Aorta (tissue), 5 donors: ENCODE data around the gene AKR1E2. TPM values are rescaled to one million over a fixed set of nuclear protein-coding genes. Genes with fewer than 3 reads are reported as not detected.

Experiments used
- ATAC-seq: fragments of 200-7000 bp; cut with Tn5 transposase; one replicate; pipeline ENCODE4 v1.9.1; 2022; ENCODE audit warnings: moderate library complexity; ENCODE audit not compliant: low FRiP score
- DNase-seq, 2 donors: peaks; one replicate each; pipeline ENCODE4 v3.0.0-alpha.2; 2020
- H3K27ac ChIP-seq, 2 donors: one replicate each; pipeline ENCODE4 v1.5.1; 2013; ENCODE audit warnings: low read length in 2 of 2, mild to moderate bottlenecking in 2 of 2, moderate library complexity in 2 of 2, control low read depth in 1 of 2, inconsistent platforms in 1 of 2, low read depth in 1 of 2
- H3K27me3 ChIP-seq, 2 donors: one replicate each; pipeline ENCODE4 v1.6.1; 2013; ENCODE audit warnings: control low read depth in 1 of 2, low read length in 1 of 2, mild to moderate bottlenecking in 1 of 2, moderate library complexity in 1 of 2; ENCODE audit not compliant: insufficient read depth in 2 of 2, control insufficient read depth in 1 of 2
- H3K36me3 ChIP-seq, 2 donors: one replicate each; pipeline ENCODE4 v1.6.1; 2013; ENCODE audit warnings: control low read depth in 1 of 2, low read length in 1 of 2, mild to moderate bottlenecking in 1 of 2; ENCODE audit not compliant: insufficient read depth in 2 of 2, control insufficient read depth in 1 of 2
- H3K4me1 ChIP-seq, 2 donors: one replicate each; pipeline ENCODE4 v1.6.1; 2013; ENCODE audit warnings: low read length in 2 of 2, control low read depth in 1 of 2, mild to moderate bottlenecking in 1 of 2, moderate library complexity in 1 of 2; ENCODE audit not compliant: insufficient read depth in 2 of 2, control insufficient read depth in 1 of 2
- H3K4me3 ChIP-seq, 2 donors: one replicate each; pipeline ENCODE4 v1.5.1; 2013; ENCODE audit warnings: low read length in 2 of 2, control low read depth in 1 of 2, mild to moderate bottlenecking in 1 of 2
- H3K9me3 ChIP-seq: one replicate; pipeline ENCODE4 v1.6.1; 2013; ENCODE audit warnings: mild to moderate bottlenecking, low read length; ENCODE audit not compliant: control insufficient read depth
- WGBS, 2 donors: extraction: QIAGEN DNeasy Blood & Tissue Kit; methylation state at CpG; one replicate each; pipeline ENCODE4 v1.1.7; 2013; 5-methylcytosine and 5-hydroxymethylcytosine counted together
- intact Hi-C, 2 donors: fragments of 100-400 bp; cut with DNase I; formaldehyde crosslinking; loops; one replicate each; pipeline versions ENCODE4 v1.14.2 to v1.15.0; 2022
- polyA plus RNA-seq, 2 donors: library from polyadenylated mRNA; stranded (reverse); fragments of 200-250 nt; gene quantifications; one replicate each; pipeline ENCODE4 v1.2.3, GENCODE V29; 2013
- total RNA-seq, 2 donors: library from RNA; stranded (reverse); fragmentation: NEBNext Ultra II Directional; extraction: Animal tissue kit (Norgen Biotek cat#: 25700); gene quantifications; one replicate each; pipeline ENCODE4 v1.2.1, GENCODE V29; 2021
- donor health status: healthy with polysubstance abuse.
- donor health status: Bipolar disorder and iron deficiency.
- donor health status: DM: no; HTN: no; CAD: no.
- donor health status: DM: no; HTN: no; CAD: no.
- donor health status: DM: yes; HTN: yes; CAD: no.

The AKR1E2 gene
- total and polyA plus RNA-seq, 4 donors = 4.9 to 20.8 (median 8.0) TPM

GRCh38 chr10:4790045-4790444 lies 36.0 kb upstream of the AKR1E2 start:
- Histone ChIP-seq H3K9me3 (no peaks in the 10 kb centered on the region), H3K27me3 (no peaks in the 10 kb centered on the region), H3K36me3 (no peaks in the 10 kb centered on the region), H3K4me3 (no peak overlapping the region), H3K27ac (no peak overlapping the region), H3K4me1 (no peaks in the 10 kb centered on the region)
- intact Hi-C loops = no loop called here
- ATAC-seq (no peak), DNase-seq (no peak)
- WGBS, 2 donors = 85 to 89% methylated on average over 3 of the region's 3 CpGs

GRCh38 chr10:4790922-4791321 lies 35.1 kb upstream of the AKR1E2 start:
- no peak for ATAC-seq
- 85 to 88% methylated on average over 4 of the region's 4 CpGs for WGBS, 2 donors
- Histone ChIP-seq H3K4me1 (no peaks in the 10 kb centered on the region), H3K27me3 (no peaks in the 10 kb centered on the region), H3K4me3 (no peak overlapping the region), H3K27ac (no peak overlapping the region), H3K9me3 (no peaks in the 10 kb centered on the region), H3K36me3 (no peaks in the 10 kb centered on the region)
- DNase-seq = no peak
- intact Hi-C loops = no loop called here

- no peak overlapping the region for H3K27ac ChIP-seq
- no peaks in the 10 kb centered on the region for H3K9me3 ChIP-seq
- intact Hi-C loops = no loop called here
- WGBS, 2 donors = 50 to 53% methylated on average over 1 of the region's 1 CpG
- H3K36me3 ChIP-seq = no peaks in the 10 kb centered on the region
- H3K4me3 ChIP-seq = no peak overlapping the region
- H3K27me3 ChIP-seq = no peaks in the 10 kb centered on the region
- H3K4me1 ChIP-seq = no peaks in the 10 kb centered on the region
- ATAC-seq (no peak), DNase-seq (no peak)
Measured at GRCh38 chr10:4792381-4792780, 33.6 kb upstream of the AKR1E2 start.

- intact Hi-C loops = no loop called here
- Histone ChIP-seq H3K4me3 (no peak overlapping the region), H3K27me3 (no peaks in the 10 kb centered on the region), H3K36me3 (no peaks in the 10 kb centered on the region), H3K9me3 (no peaks in the 10 kb centered on the region), H3K27ac (no peak overlapping the region), H3K4me1 (no peaks in the 10 kb centered on the region)
- DNase-seq (no peak), ATAC-seq (no peak)
- 92 to 93% methylated on average over 3 of the region's 3 CpGs for WGBS, 2 donors
Measured at GRCh38 chr10:4801405-4801804, 24.6 kb upstream of the AKR1E2 start.

GRCh38 chr10:4802711-4803487 lies 23.1 kb upstream of the AKR1E2 start:
- 87 to 88% methylated on average over 6 of the region's 6 CpGs for WGBS, 2 donors

GRCh38 chr10:4803822-4804221 lies 22.2 kb upstream of the AKR1E2 start:
- Histone ChIP-seq H3K36me3 (no peaks in the 10 kb centered on the region), H3K27me3 (no peaks in the 10 kb centered on the region), H3K27ac (no peak overlapping the region), H3K4me1 (no peaks in the 10 kb centered on the region), H3K4me3 (no peak overlapping the region), H3K9me3 (no peaks in the 10 kb centered on the region)
- intact Hi-C loops = no loop called here
- DNase-seq (no peak), ATAC-seq (no peak)
- WGBS, 2 donors = 87% methylated on average over 2 of the region's 2 CpGs

More at GRCh38 chr10:4802711-4803487, 23.1 kb upstream of the AKR1E2 start:
- ATAC-seq (no peak), DNase-seq (no peak)
- Histone ChIP-seq H3K9me3 (no peaks in the 10 kb centered on the region), H3K36me3 (no peaks in the 10 kb centered on the region), H3K27me3 (no peaks in the 10 kb centered on the region), H3K4me1 (no peaks in the 10 kb centered on the region), H3K27ac (no peak overlapping the region), H3K4me3 (no peak overlapping the region)
- intact Hi-C loops = no loop called here

GRCh38 chr10:4804465-4804864 lies 21.5 kb upstream of the AKR1E2 start:
- intact Hi-C loops = no loop called here
- no peaks in the 10 kb centered on the region for H3K9me3 ChIP-seq
- ATAC-seq = no peak
- no peak overlapping the region for H3K4me3 ChIP-seq
- H3K27ac ChIP-seq = no peak overlapping the region
- no peaks in the 10 kb centered on the region for H3K27me3 ChIP-seq
- no peaks in the 10 kb centered on the region for H3K36me3 ChIP-seq
- 66 to 67% methylated on average over 5 of the region's 5 CpGs for WGBS, 2 donors
- no peak for DNase-seq
- no peaks in the 10 kb centered on the region for H3K4me1 ChIP-seq

GRCh38 chr10:4806534-4806933 lies 19.5 kb upstream of the AKR1E2 start:
- no peak overlapping the region for H3K4me3 ChIP-seq
- no peaks in the 10 kb centered on the region for H3K9me3 ChIP-seq
- no peaks in the 10 kb centered on the region for H3K4me1 ChIP-seq
- 97% methylated on average over 4 of the region's 4 CpGs for WGBS, 2 donors
- H3K27ac ChIP-seq = no peak overlapping the region
- ATAC-seq = no peak
- DNase-seq = no peak
- intact Hi-C loops = no loop called here
- no peaks in the 10 kb centered on the region for H3K27me3 ChIP-seq
- no peaks in the 10 kb centered on the region for H3K36me3 ChIP-seq

- intact Hi-C loops = no loop called here
- DNase-seq (no peak), ATAC-seq (no peak)
- H3K4me1 ChIP-seq = no peaks in the 10 kb centered on the region
- WGBS, 2 donors = 60 to 67% methylated on average over 6 of the region's 6 CpGs
- H3K27me3 ChIP-seq = no peaks in the 10 kb centered on the region
- no peak overlapping the region for H3K27ac ChIP-seq
- H3K9me3 ChIP-seq = no peaks in the 10 kb centered on the region
- no peaks in the 10 kb centered on the region for H3K36me3 ChIP-seq
- H3K4me3 ChIP-seq = no peak overlapping the region
Measured at GRCh38 chr10:4807761-4808507, 18.1 kb upstream of the AKR1E2 start.
